HepG2 (cell line): ENCODE results near the gene HERC4. TPM values are rescaled to one million over a fixed set of nuclear protein-coding genes. Genes with fewer than 3 reads are reported as not detected.
A peak's percentile ranks its signal among the peaks of the same experiment; 100 is the strongest.

ENCODE experiments used
- ARNT2 ChIP-seq: sonication (generic); formaldehyde crosslinking; IDR thresholded peaks from 2 replicates; pipeline ENCODE4 v1.8.0; 2022; ENCODE audit warnings: mild to moderate bottlenecking, low read depth, missing genetic modification reagents, moderate library complexity
- ATM ChIP-seq: fragments of 450-650 bp; IDR thresholded peaks from 2 replicates; pipeline ENCODE4 v1.7.1; 2017; ENCODE audit warnings: mild to moderate bottlenecking, borderline replicate concordance
- FLYWCH1 ChIP-seq: sonication (generic); formaldehyde crosslinking; IDR thresholded peaks from 2 replicates; pipeline ENCODE4 v1.8.1; 2023; ENCODE audit warnings: mild to moderate bottlenecking, missing genetic modification reagents
- GPN1 ChIP-seq: sonication (generic); formaldehyde crosslinking; IDR thresholded peaks from 2 replicates; pipeline ENCODE4 v1.5.1; 2020; ENCODE audit warnings: missing genetic modification reagents, borderline replicate concordance
- HNF4A ChIP-seq: sonication (generic); formaldehyde crosslinking; IDR thresholded peaks from 2 replicates; pipeline ENCODE4 v1.4.0; 2020; ENCODE audit warnings: missing genetic modification reagents
- KMT2B ChIP-seq: IDR thresholded peaks from 2 replicates; pipeline ENCODE4 v1.6.1; 2016; ENCODE audit warnings: missing genetic modification reagents, missing compliant biosample characterization
- NFAT5 ChIP-seq: sonication (generic); formaldehyde crosslinking; IDR thresholded peaks from 2 replicates; pipeline ENCODE4 v1.4.0; 2020; ENCODE audit warnings: missing genetic modification reagents
- PRMT3 ChIP-seq: sonication (generic); formaldehyde crosslinking; IDR thresholded peaks from 2 replicates; pipeline ENCODE4 v1.8.1; 2022; ENCODE audit warnings: low read depth, mild to moderate bottlenecking, moderate library complexity, missing genetic modification reagents, borderline replicate concordance
- SYNCRIP ChIP-seq: fragments of 200-400 bp; formaldehyde crosslinking; IDR thresholded peaks from 2 replicates; pipeline ENCODE4 v1.6.1; 2018; ENCODE audit warnings: mild to moderate bottlenecking, low read depth, low read length; ENCODE audit not compliant: insufficient read depth
- THYN1 ChIP-seq: sonication (generic); formaldehyde crosslinking; IDR thresholded peaks from 2 replicates; pipeline ENCODE4 v1.8.1; 2023; ENCODE audit warnings: low read depth, mild to moderate bottlenecking, moderate library complexity, missing genetic modification reagents, borderline replicate concordance
- ZIK1 ChIP-seq: sonication (generic); formaldehyde crosslinking; IDR thresholded peaks from 2 replicates; pipeline ENCODE4 v1.5.0; 2020; ENCODE audit warnings: mild to moderate bottlenecking, low read depth, missing genetic modification reagents, borderline replicate concordance
- ZNF501 ChIP-seq: sonication (generic); formaldehyde crosslinking; IDR thresholded peaks from 2 replicates; pipeline ENCODE4 v1.5.1; 2020; ENCODE audit warnings: mild to moderate bottlenecking, moderate library complexity, missing genetic modification reagents
- ZNF691 ChIP-seq: sonication (generic); formaldehyde crosslinking; IDR thresholded peaks from 2 replicates; pipeline ENCODE4 v1.4.0; 2020; ENCODE audit warnings: missing genetic modification reagents, low read depth, mild to moderate bottlenecking, borderline replicate concordance
- ZNF776 ChIP-seq: sonication (generic); formaldehyde crosslinking; IDR thresholded peaks from 2 replicates; pipeline ENCODE4 v1.4.0; 2020; ENCODE audit warnings: mild to moderate bottlenecking, missing genetic modification reagents
- ZSCAN30 ChIP-seq: sonication (generic); formaldehyde crosslinking; IDR thresholded peaks from 2 replicates; pipeline ENCODE4 v1.5.0; 2020; ENCODE audit warnings: mild to moderate bottlenecking, missing genetic modification reagents
- polyA plus RNA-seq, 8 experiments: library from polyadenylated mRNA; depleted of rRNA in 3 of 8; stranded (reverse) in 7 of 8; unstranded in 1 of 8; fragments of >200 nt; fragmentation: Illumina TruSeq in 4 of 8; extraction: Trizol in 4 of 8; gene quantifications; 2 replicates each; pipeline versions ENCODE4 v1.2.1 to v1.2.3, GENCODE V29; 2011 to 2016; ENCODE audit warnings: low read depth in 4 of 8, missing spikeins in 1 of 8, mixed read lengths in 1 of 8; ENCODE audit not compliant: insufficient read depth in 1 of 8
- total RNA-seq, 5 experiments: library from RNA; depleted of rRNA; stranded (reverse); fragments of >200 nt; fragmentation: Illumina TruSeq; extraction: Trizol; gene quantifications; 2 replicates each; pipeline ENCODE4 v1.2.3, GENCODE V29; 2016; ENCODE audit warnings: low read depth in 1 of 5
- TF ChIP-seq, protein P1 (sequence below), 2 experiments: sonication (generic) in 1 of 2; formaldehyde crosslinking in 1 of 2; IDR thresholded peaks; 2 replicates each; pipeline versions ENCODE4 v1.5.1 to v1.6.1; 2011 to 2020; ENCODE audit warnings: borderline replicate concordance in 1 of 2, low read depth in 1 of 2, low read length in 1 of 2, mild to moderate bottlenecking in 1 of 2, missing genetic modification reagents in 1 of 2, moderate library complexity in 1 of 2
- TF ChIP-seq, protein P2 (sequence below): sonication (generic); formaldehyde crosslinking; IDR thresholded peaks from 2 replicates; pipeline ENCODE4 v1.5.1; 2020; ENCODE audit warnings: missing genetic modification reagents, mild to moderate bottlenecking, borderline replicate concordance
- TF ChIP-seq, protein P3 (sequence below): sonication (generic); formaldehyde crosslinking; IDR thresholded peaks from 2 replicates; pipeline ENCODE4 v1.4.0; 2020; ENCODE audit warnings: mild to moderate bottlenecking, missing genetic modification reagents

HERC4 gene
- total and polyA plus RNA-seq, 2 of the 13 experiments (the other 11 are each of a cell fraction or from before 2014, with no cell fraction given) = 9.8 to 20.2 TPM

DNA sequence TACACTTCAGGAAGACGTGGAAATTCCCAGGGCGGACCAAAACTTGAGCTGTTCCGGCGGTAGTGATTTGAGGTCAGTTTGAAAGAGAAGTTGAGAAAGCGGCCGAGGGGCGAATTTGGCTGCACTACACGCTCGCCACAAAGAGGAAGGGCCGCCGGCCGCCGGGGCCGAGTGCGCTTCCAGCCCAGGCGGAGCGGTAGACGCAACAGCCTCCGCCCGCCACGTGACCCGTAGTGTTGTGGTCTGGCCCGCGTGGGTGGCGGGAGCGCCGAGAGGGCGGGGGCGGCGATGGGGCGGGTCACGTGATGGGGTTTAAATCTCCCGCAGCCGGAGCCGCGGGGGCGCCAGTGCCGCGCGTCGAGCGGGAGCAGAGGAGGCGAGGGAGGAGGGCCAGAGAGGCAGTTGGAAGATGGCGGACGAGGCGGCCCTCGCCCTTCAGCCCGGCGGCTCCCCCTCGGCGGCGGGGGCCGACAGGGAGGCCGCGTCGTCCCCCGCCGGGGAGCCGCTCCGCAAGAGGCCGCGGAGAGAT is 190.7 kb downstream of the HERC4 start, which contains the start of gene SIRT1 (continued):
- TF ChIP-seq NFAT5 (no peak; the same call in 1 of the 2 replicates), ZSCAN30 (CRISPR knock-in tag) (peak; percentile 87; the same call in 1 of the 2 replicates), KMT2B (CRISPR knock-in tag) (peak; percentile 77), ZNF776 (CRISPR knock-in tag) (peak; percentile 87), THYN1 (CRISPR knock-in tag) (no peak), ATM (no peak), PRMT3 (CRISPR knock-in tag) (no peak), FLYWCH1 (CRISPR knock-in tag) (no peak), ZNF501 (CRISPR knock-in tag) (peak; percentile 76; the same call in 1 of the 2 replicates), ZNF691 (CRISPR knock-in tag) (no peak), SYNCRIP (no peak), HNF4A (CRISPR knock-in tag) (no peak), ZIK1 (CRISPR knock-in tag) (peak; percentile 64; the same call in 1 of the 2 replicates), ARNT2 (peak; percentile 88), GPN1 (CRISPR knock-in tag) (no peak)
- TF ChIP-seq, protein P1, sequence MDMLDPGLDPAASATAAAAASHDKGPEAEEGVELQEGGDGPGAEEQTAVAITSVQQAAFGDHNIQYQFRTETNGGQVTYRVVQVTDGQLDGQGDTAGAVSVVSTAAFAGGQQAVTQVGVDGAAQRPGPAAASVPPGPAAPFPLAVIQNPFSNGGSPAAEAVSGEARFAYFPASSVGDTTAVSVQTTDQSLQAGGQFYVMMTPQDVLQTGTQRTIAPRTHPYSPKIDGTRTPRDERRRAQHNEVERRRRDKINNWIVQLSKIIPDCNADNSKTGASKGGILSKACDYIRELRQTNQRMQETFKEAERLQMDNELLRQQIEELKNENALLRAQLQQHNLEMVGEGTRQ (IDR thresholded peaks at IDR 0.05; ENCODE audit: low read depth, low read length) = peak; percentile 94
- TF ChIP-seq, protein P1 (CRISPR knock-in tag; IDR thresholded peaks at IDR 0.05; ENCODE audit: borderline replicate concordance) = peak; percentile 98; the same call in 1 of the 2 replicates
- TF ChIP-seq, protein P2, sequence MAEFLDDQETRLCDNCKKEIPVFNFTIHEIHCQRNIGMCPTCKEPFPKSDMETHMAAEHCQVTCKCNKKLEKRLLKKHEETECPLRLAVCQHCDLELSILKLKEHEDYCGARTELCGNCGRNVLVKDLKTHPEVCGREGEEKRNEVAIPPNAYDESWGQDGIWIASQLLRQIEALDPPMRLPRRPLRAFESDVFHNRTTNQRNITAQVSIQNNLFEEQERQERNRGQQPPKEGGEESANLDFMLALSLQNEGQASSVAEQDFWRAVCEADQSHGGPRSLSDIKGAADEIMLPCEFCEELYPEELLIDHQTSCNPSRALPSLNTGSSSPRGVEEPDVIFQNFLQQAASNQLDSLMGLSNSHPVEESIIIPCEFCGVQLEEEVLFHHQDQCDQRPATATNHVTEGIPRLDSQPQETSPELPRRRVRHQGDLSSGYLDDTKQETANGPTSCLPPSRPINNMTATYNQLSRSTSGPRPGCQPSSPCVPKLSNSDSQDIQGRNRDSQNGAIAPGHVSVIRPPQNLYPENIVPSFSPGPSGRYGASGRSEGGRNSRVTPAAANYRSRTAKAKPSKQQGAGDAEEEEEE = no peak
- TF ChIP-seq, protein P3, sequence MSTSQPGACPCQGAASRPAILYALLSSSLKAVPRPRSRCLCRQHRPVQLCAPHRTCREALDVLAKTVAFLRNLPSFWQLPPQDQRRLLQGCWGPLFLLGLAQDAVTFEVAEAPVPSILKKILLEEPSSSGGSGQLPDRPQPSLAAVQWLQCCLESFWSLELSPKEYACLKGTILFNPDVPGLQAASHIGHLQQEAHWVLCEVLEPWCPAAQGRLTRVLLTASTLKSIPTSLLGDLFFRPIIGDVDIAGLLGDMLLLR (CRISPR knock-in tag) = peak; percentile 94
